Liver (tissue), 9 donors: Measurements from ENCODE around the gene ADCY3. TPM values are rescaled to one million over a fixed set of nuclear protein-coding genes. Genes with fewer than 3 reads are reported as not detected.

Experiments used
- DNase-seq: peaks from one replicate; pipeline ENCODE4 v3.0.0-alpha.2; 2017; ENCODE audit warnings: low spot score
- H3K27ac ChIP-seq, 2 donors: one replicate each; pipeline ENCODE4 v1.7.0; 2013; ENCODE audit warnings: inconsistent platforms in 2 of 2, low read length in 2 of 2, control low read depth in 1 of 2, low read depth in 1 of 2, mild to moderate bottlenecking in 1 of 2
- H3K27me3 ChIP-seq, 4 donors: one replicate each; pipeline versions ENCODE4 v1.6.1 to v1.7.0; 2013; ENCODE audit warnings: low read length in 3 of 4, inconsistent platforms in 1 of 4, mild to moderate bottlenecking in 1 of 4, moderate library complexity in 1 of 4; ENCODE audit not compliant: control insufficient read depth in 4 of 4, insufficient read depth in 4 of 4
- H3K36me3 ChIP-seq, 4 donors: one replicate each; pipeline versions ENCODE4 v1.6.1 to v1.7.0; 2013; ENCODE audit warnings: low read length in 3 of 4, mild to moderate bottlenecking in 3 of 4, low read depth in 1 of 4, moderate library complexity in 1 of 4; ENCODE audit not compliant: control insufficient read depth in 4 of 4, insufficient read depth in 3 of 4
- H3K4me1 ChIP-seq, 4 donors: one replicate each; pipeline versions ENCODE4 v1.6.1 to v1.7.0; 2013; ENCODE audit warnings: low read length in 3 of 4, mild to moderate bottlenecking in 3 of 4, moderate library complexity in 1 of 4; ENCODE audit not compliant: control insufficient read depth in 4 of 4, insufficient read depth in 4 of 4
- H3K4me3 ChIP-seq, 3 donors: one replicate each; pipeline versions ENCODE4 v1.6.1 to v1.7.0; 2013; ENCODE audit warnings: low read length in 3 of 3, control low read depth in 1 of 3, low read depth in 1 of 3, mild to moderate bottlenecking in 1 of 3
- H3K9ac ChIP-seq, 2 donors: one replicate each; pipeline ENCODE4 v1.7.0; 2013; ENCODE audit warnings: low read length in 2 of 2, mild to moderate bottlenecking in 2 of 2, moderate library complexity in 2 of 2, control low read depth in 1 of 2, low read depth in 1 of 2
- H3K9me3 ChIP-seq, 4 donors: one replicate each; pipeline versions ENCODE4 v1.6.1 to v1.7.0; 2013; ENCODE audit warnings: low read length in 3 of 4; ENCODE audit not compliant: control insufficient read depth in 4 of 4
- ATF3 ChIP-seq: IDR thresholded peaks from 2 replicates; pipeline ENCODE4 v1.6.1; 2016; ENCODE audit warnings: antibody characterized with exemption
- CTCF ChIP-seq: fragments of 150-350 bp; IDR thresholded peaks from 2 replicates; pipeline ENCODE4 v1.5.1; 2017; ENCODE audit warnings: improper control_type of control experiment, low read depth, low read length; ENCODE audit not compliant: missing input control
- EGR1 ChIP-seq, 2 donors: IDR thresholded peaks; 2 replicates each; pipeline ENCODE4 v1.6.1; 2016 to 2018; ENCODE audit warnings: antibody characterized with exemption in 2 of 2, low read depth in 2 of 2
- FOXA1 ChIP-seq: IDR thresholded peaks from 2 replicates; pipeline ENCODE4 v1.6.1; 2016; ENCODE audit warnings: antibody characterized with exemption
- FOXA2 ChIP-seq: IDR thresholded peaks from 2 replicates; pipeline ENCODE4 v1.6.1; 2016; ENCODE audit warnings: antibody characterized with exemption
- GABPA ChIP-seq, 2 donors: IDR thresholded peaks in 1 of 2; conservative IDR thresholded peaks in 1 of 2; 2 replicates each; pipeline ENCODE4 v1.6.1; 2016; ENCODE audit warnings: antibody characterized with exemption in 2 of 2, mild to moderate bottlenecking in 1 of 2, moderate library complexity in 1 of 2
- HNF4A ChIP-seq, 2 donors: conservative IDR thresholded peaks; 2 replicates each; pipeline ENCODE4 v1.6.1; 2016; ENCODE audit warnings: antibody characterized with exemption in 2 of 2, mild to moderate bottlenecking in 2 of 2
- HNF4G ChIP-seq: IDR thresholded peaks from 2 replicates; pipeline ENCODE4 v1.6.1; 2016; ENCODE audit warnings: antibody characterized with exemption
- JUND ChIP-seq, 2 donors: IDR thresholded peaks; 2 replicates each; pipeline ENCODE4 v1.6.1; 2016; ENCODE audit warnings: antibody characterized with exemption in 2 of 2
- MAX ChIP-seq: IDR thresholded peaks from 2 replicates; pipeline ENCODE4 v1.6.1; 2016; ENCODE audit warnings: antibody characterized with exemption
- NR2F2 ChIP-seq: IDR thresholded peaks from 2 replicates; pipeline ENCODE4 v1.6.1; 2016; ENCODE audit warnings: antibody characterized with exemption
- RAD21 ChIP-seq, 2 donors: IDR thresholded peaks; 2 replicates each; pipeline ENCODE4 v1.6.1; 2016; ENCODE audit warnings: antibody characterized with exemption in 2 of 2, mild to moderate bottlenecking in 2 of 2
- REST ChIP-seq: IDR thresholded peaks from 2 replicates; pipeline ENCODE4 v1.6.1; 2016; ENCODE audit warnings: antibody characterized with exemption, mild to moderate bottlenecking
- RXRA ChIP-seq, 2 donors: IDR thresholded peaks; 2 replicates each; pipeline ENCODE4 v1.6.1; 2017 to 2018; ENCODE audit warnings: antibody characterized with exemption in 2 of 2, mild to moderate bottlenecking in 1 of 2
- SP1 ChIP-seq: IDR thresholded peaks from 2 replicates; pipeline ENCODE4 v1.6.1; 2018; ENCODE audit warnings: antibody characterized with exemption, mild to moderate bottlenecking
- TAF1 ChIP-seq: conservative IDR thresholded peaks from 2 replicates; pipeline ENCODE4 v1.6.1; 2016; ENCODE audit warnings: antibody characterized with exemption, mild to moderate bottlenecking
- YY1 ChIP-seq: IDR thresholded peaks from 2 replicates; pipeline ENCODE4 v1.6.1; 2016; ENCODE audit warnings: antibody characterized with exemption, mild to moderate bottlenecking
- ZBTB33 ChIP-seq: IDR thresholded peaks from 2 replicates; pipeline ENCODE4 v1.6.1; 2016; ENCODE audit warnings: antibody characterized with exemption
- WGBS: extraction: QIAGEN DNeasy Blood & Tissue Kit; methylation state at CpG from one replicate; pipeline ENCODE4 v1.1.7; 2013; 5-methylcytosine and 5-hydroxymethylcytosine counted together
- polyA plus RNA-seq, 2 donors: library from polyadenylated mRNA; stranded (reverse) in 1 of 2; unstranded in 1 of 2; fragments of 200-250 nt in 1 of 2; fragments of >200 nt in 1 of 2; fragmentation: Nextera tagmentation in 1 of 2; extraction: Ambion mirVana in 1 of 2; gene quantifications; one replicate each; pipeline versions ENCODE4 v1.2.1 to v1.2.3, GENCODE V29; 2013 to 2015
- total RNA-seq, 2 donors: library from RNA; depleted of rRNA; stranded (reverse); fragments of >200 nt; gene quantifications; one replicate each; pipeline ENCODE4 v1.2.3, GENCODE V29; 2014
- donor health status: healthy.
- donor health status: healthy.
- donor health status: healthy.
- donor health status: healthy.
- donor health status: healthy.

Gene ADCY3
- total and polyA plus RNA-seq, 4 donors = 0.99 to 8.4 (median 6.4) TPM

GRCh38 chr2:24922556-24922955, 2.5 kb upstream of the ADCY3 start:
- H3K9ac ChIP-seq = no peak overlapping the region
- WGBS = 100% methylated on average over 1 of the region's 1 CpG
- TF ChIP-seq EGR1 (IDR thresholded peaks at IDR 0.05; ENCODE audit: low read depth in 2 of 2) (no peak), HNF4G (no peak), MAX (no peak), GABPA (IDR thresholded peaks at IDR 0.05 in 1 of 2, conservative IDR thresholded peaks at IDR 0.05 in 1 of 2) (no peak), FOXA2 (no peak), SP1 (no peak), ATF3 (no peak), RAD21 (IDR thresholded peaks at IDR 0.05) (no peak), NR2F2 (no peak), TAF1 (no peak), YY1 (no peak), ZBTB33 (no peak), REST (no peak), JUND (IDR thresholded peaks at IDR 0.05) (no peak), CTCF (no peak), HNF4A (conservative IDR thresholded peaks at IDR 0.05) (no peak), RXRA (IDR thresholded peaks at IDR 0.05) (no peak), FOXA1 (no peak)
- peaks cover 0 to 5% (median 0%) of the 10 kb centered on the region in 4 donors for H3K27me3 ChIP-seq
- no peaks in the 10 kb centered on the region for H3K9me3 ChIP-seq
- DNase-seq = no peak
- no peak overlapping the region for H3K4me3 ChIP-seq
- no peaks in the 10 kb centered on the region for H3K36me3 ChIP-seq
- H3K27ac ChIP-seq = no peak overlapping the region
- H3K4me1 ChIP-seq = peaks cover 0 to 13% (median 8%) of the 10 kb centered on the region in 4 donors
